Fibroblast of pulmonary artery (primary cell): Measurements from ENCODE around the gene CSTF1.
A peak's percentile ranks its signal among the peaks of the same experiment; 100 is the strongest.

Experiments used
- DNase-seq: peaks from one replicate; pipeline ENCODE4 v3.0.0-alpha.2; 2010; ENCODE audit warnings: low read depth
- H3K4me3 ChIP-seq: replicated peaks from 2 replicates; pipeline ENCODE4 v1.5.1; 2011; ENCODE audit warnings: low read depth, mild to moderate bottlenecking, control low read depth, low read length, moderate library complexity
- CTCF ChIP-seq: IDR thresholded peaks from 2 replicates; pipeline ENCODE4 v1.5.1; 2011; ENCODE audit warnings: mild to moderate bottlenecking, control low read depth, low read length, inconsistent platforms; ENCODE audit errors: missing control alignments

The CSTF1 gene

DNA sequence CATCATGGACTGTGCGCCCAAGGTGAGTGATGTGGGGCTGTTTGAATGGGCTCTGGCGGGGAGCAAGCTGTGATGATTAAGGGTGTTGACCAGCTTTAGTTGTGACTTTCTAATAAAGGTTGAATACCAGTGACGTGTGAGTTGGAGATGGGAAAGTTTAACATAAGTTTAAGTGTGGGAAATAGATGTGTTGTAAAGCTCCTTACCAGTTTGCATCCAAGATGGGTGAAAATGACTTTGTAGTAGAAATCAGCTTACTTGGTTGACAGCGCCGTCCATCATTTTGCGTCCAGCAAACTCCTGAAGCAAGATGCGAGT lies 20.0 kb downstream of the CSTF1 start:
- peak overlapping the region; percentile 40 for H3K4me3 ChIP-seq
- no peak for DNase-seq
- TF ChIP-seq CTCF = no peak

GRCh38 chr20:56412949-56413348 lies 20.5 kb downstream of the CSTF1 start:
- TF ChIP-seq CTCF = no peak
- no peak overlapping the region for H3K4me3 ChIP-seq

GRCh38 chr20:56414842-56415765 lies 22.7 kb downstream of the CSTF1 start:
- no peak overlapping the region for H3K4me3 ChIP-seq
- peak; percentile 82 for DNase-seq
- TF ChIP-seq CTCF = no peak

More at GRCh38 chr20:56412949-56413348, 20.5 kb downstream of the CSTF1 start:
- DNase-seq = no peak

- DNase-seq = no peak
- no peak for TF ChIP-seq CTCF
- H3K4me3 ChIP-seq = no peak overlapping the region
Measured at GRCh38 chr20:56417402-56417801, 25.0 kb downstream of the CSTF1 start.

DNA sequence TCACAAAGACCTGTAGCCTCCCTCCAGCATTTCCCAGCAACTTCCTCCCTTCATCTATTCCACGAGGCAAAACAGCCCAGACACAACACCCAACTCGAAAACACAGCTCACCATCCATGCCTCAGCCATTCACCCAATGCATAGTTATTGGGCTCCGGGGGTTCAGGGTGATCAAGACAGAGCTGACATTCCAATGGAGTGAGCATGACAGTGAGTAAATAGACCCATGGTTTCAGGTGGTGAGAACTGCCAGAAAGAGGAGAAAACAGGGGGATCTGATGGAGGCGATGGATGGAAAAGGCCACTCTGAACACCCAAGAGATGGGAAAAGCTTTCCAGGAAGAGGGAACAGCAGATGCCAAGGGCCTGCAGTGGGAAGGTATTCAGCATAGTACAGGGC lies 25.5 kb downstream of the CSTF1 start:
- no peak overlapping the region for H3K4me3 ChIP-seq
- TF ChIP-seq CTCF = no peak
- DNase-seq = no peak

GRCh38 chr20:56418385-56418861 lies 26.0 kb downstream of the CSTF1 start:
- no peak for TF ChIP-seq CTCF
- peak; percentile 35 for DNase-seq
- H3K4me3 ChIP-seq = no peak overlapping the region

- no peak overlapping the region for H3K4me3 ChIP-seq
- no peak for TF ChIP-seq CTCF
- no peak for DNase-seq
Measured at GRCh38 chr20:56420028-56420427, 27.6 kb downstream of the CSTF1 start.
